NT2/D1 (cell line): ENCODE data around the gene KRT27.
"Not testable (repeated sequence)": the region's sequence is repeated elsewhere in the genome, so short reads cannot be mapped to it uniquely, and the experiment has no call there.

Experiments
- DNase-seq: peaks from one replicate; pipeline ENCODE4 v3.0.0-alpha.2; 2011; ENCODE audit warnings: low read depth, low spot score
- H3K27me3 ChIP-seq: 2 replicates; pipeline ENCODE4 v1.6.0; 2011; ENCODE audit warnings: mild to moderate bottlenecking; ENCODE audit not compliant: insufficient read length, insufficient read depth
- H3K36me3 ChIP-seq: 2 replicates; pipeline ENCODE4 v1.6.1; 2011; ENCODE audit warnings: mild to moderate bottlenecking, low read length, mixed read lengths; ENCODE audit not compliant: insufficient read depth, insufficient read length
- H3K4me1 ChIP-seq: 2 replicates; pipeline ENCODE4 v1.5.1; 2011; ENCODE audit not compliant: insufficient read depth, insufficient read length
- H3K4me3 ChIP-seq: 2 replicates; pipeline ENCODE4 v1.5.1; 2011; ENCODE audit warnings: low read depth; ENCODE audit not compliant: insufficient read length
- H3K9ac ChIP-seq: 2 replicates; pipeline ENCODE4 v1.6.0; 2011; ENCODE audit warnings: low read depth; ENCODE audit not compliant: insufficient read length
- H3K9me3 ChIP-seq: 2 replicates; pipeline ENCODE4 v1.5.1; 2011; ENCODE audit warnings: mild to moderate bottlenecking, low read length; ENCODE audit not compliant: insufficient read depth
- SUZ12 ChIP-seq: IDR thresholded peaks from 2 replicates; pipeline ENCODE4 v1.6.1; 2011; ENCODE audit not compliant: insufficient read length, insufficient read depth; ENCODE audit errors: extremely low read depth
- YY1 ChIP-seq: IDR thresholded peaks from 2 replicates; pipeline ENCODE4 v1.6.1; 2011; ENCODE audit not compliant: insufficient read length, insufficient read depth
- ZNF274 ChIP-seq: IDR thresholded peaks from 2 replicates; pipeline ENCODE4 v1.6.1; 2011; ENCODE audit warnings: mild to moderate bottlenecking, low read depth, low read length

KRT27 gene

GRCh38 chr17:40751065-40751464 lies 31.3 kb downstream of the KRT27 start:
- no peaks in the 10 kb centered on the region for H3K27me3 ChIP-seq
- H3K4me3 ChIP-seq: no peak overlapping the region
- H3K4me1 ChIP-seq: no peaks in the 10 kb centered on the region
- no peak for TF ChIP-seq SUZ12
- no peak for TF ChIP-seq ZNF274
- TF ChIP-seq YY1: no peak
- no peak overlapping the region for H3K9ac ChIP-seq
- no peaks in the 10 kb centered on the region for H3K36me3 ChIP-seq
- no peaks in the 10 kb centered on the region for H3K9me3 ChIP-seq
- DNase-seq: no peak

GRCh38 chr17:40750391-40750790 lies 32.0 kb downstream of the KRT27 start:
- no peak overlapping the region for H3K4me3 ChIP-seq
- TF ChIP-seq ZNF274 (no peak), YY1 (no peak), SUZ12 (no peak)
- no peak overlapping the region for H3K9ac ChIP-seq
- no peaks in the 10 kb centered on the region for H3K4me1 ChIP-seq
- no peaks in the 10 kb centered on the region for H3K27me3 ChIP-seq
- no peaks in the 10 kb centered on the region for H3K9me3 ChIP-seq
- no peak for DNase-seq
- no peaks in the 10 kb centered on the region for H3K36me3 ChIP-seq

GRCh38 chr17:40748666-40749065 lies 33.7 kb downstream of the KRT27 start:
- H3K4me1 ChIP-seq, H3K27me3 ChIP-seq, H3K9me3 ChIP-seq, H3K36me3 ChIP-seq, H3K4me3 ChIP-seq, DNase-seq, H3K9ac ChIP-seq: not testable (repeated sequence)

GRCh38 chr17:40738553-40738952 lies 43.8 kb downstream of the KRT27 start:
- no peak overlapping the region for H3K9ac ChIP-seq
- H3K4me1 ChIP-seq: no peaks in the 10 kb centered on the region
- TF ChIP-seq ZNF274 (no peak), SUZ12 (no peak), YY1 (no peak)
- no peaks in the 10 kb centered on the region for H3K27me3 ChIP-seq
- no peak for DNase-seq
- peaks cover 16% of the 10 kb centered on the region; the same call in 1 of the 2 replicates for H3K9me3 ChIP-seq
- H3K36me3 ChIP-seq: no peaks in the 10 kb centered on the region
- H3K4me3 ChIP-seq: no peak overlapping the region

GRCh38 chr17:40735016-40735415 lies 47.3 kb downstream of the KRT27 start:
- Histone ChIP-seq H3K9me3 (peaks cover 16% of the 10 kb centered on the region; the same call in 1 of the 2 replicates), H3K9ac (no peak overlapping the region), H3K36me3 (no peaks in the 10 kb centered on the region), H3K27me3 (no peaks in the 10 kb centered on the region), H3K4me3 (no peak overlapping the region), H3K4me1 (no peaks in the 10 kb centered on the region)
- DNase-seq: no peak
- no peak for TF ChIP-seq YY1
- TF ChIP-seq ZNF274: no peak
- no peak for TF ChIP-seq SUZ12

GRCh38 chr17:40734018-40734417 lies 48.3 kb downstream of the KRT27 start:
- Histone ChIP-seq H3K9me3 (peaks cover 16% of the 10 kb centered on the region; the same call in 1 of the 2 replicates), H3K4me1 (no peaks in the 10 kb centered on the region), H3K27me3 (no peaks in the 10 kb centered on the region), H3K4me3 (no peak overlapping the region), H3K36me3 (no peaks in the 10 kb centered on the region), H3K9ac (no peak overlapping the region)
- DNase-seq: no peak
- no peak for TF ChIP-seq ZNF274
- TF ChIP-seq SUZ12: no peak
- no peak for TF ChIP-seq YY1

GRCh38 chr17:40730970-40731369 lies 51.4 kb downstream of the KRT27 start:
- no peak for TF ChIP-seq SUZ12
- no peak for TF ChIP-seq YY1
- no peak for TF ChIP-seq ZNF274
- Histone ChIP-seq H3K9me3 (peaks cover 16% of the 10 kb centered on the region; the same call in 1 of the 2 replicates), H3K27me3 (no peaks in the 10 kb centered on the region), H3K4me3 (no peak overlapping the region), H3K4me1 (no peaks in the 10 kb centered on the region), H3K9ac (no peak overlapping the region), H3K36me3 (no peaks in the 10 kb centered on the region)
- no peak for DNase-seq
